Measurements from ENCODE around the gene ENPP3. TPM values are rescaled to one million over a fixed set of nuclear protein-coding genes. Genes with fewer than 3 reads are reported as not detected.

Gene ENPP3
- polyA plus RNA-seq, 3 donors, result not detected

- Mint-ChIP-seq H3K4me1 (peaks cover 20% of the 10 kb centered on the region), H3K4me3 (no peak overlapping the region)
- intact Hi-C loops (cut with micrococcal nuclease), result no loop called here
These were observed 49.9 kb downstream of the ENPP3 start for GRCh38 chr6:131687022-131687421.

DNA sequence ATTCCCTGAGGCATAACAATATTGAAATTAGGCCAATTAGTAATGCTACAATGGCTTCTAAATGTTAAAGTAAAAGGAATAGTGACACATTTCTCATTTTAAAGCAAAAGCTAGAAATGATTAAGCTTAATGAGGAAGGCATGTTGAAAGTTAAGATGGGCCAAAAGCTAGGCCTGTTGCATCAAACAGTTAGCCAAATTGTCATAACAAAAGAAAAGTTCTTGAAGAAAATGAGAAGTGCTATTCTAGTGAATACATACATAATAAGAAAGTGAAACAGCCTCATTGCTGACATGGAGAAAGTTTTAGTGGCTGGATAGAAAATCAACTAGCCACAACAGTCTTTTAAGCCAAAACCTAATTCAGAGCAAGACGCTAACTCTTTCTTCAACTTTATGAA is 51.2 kb downstream of the ENPP3 start:
- peaks cover 22% of the 10 kb centered on the region for H3K4me1 Mint-ChIP-seq
- peaks cover 5 to 12% of the 10 kb centered on the region in 2 donors for H3K4me1 ChIP-seq (ENCODE audit: control insufficient read depth in 1 of 2, insufficient read depth in 2 of 2, low read length in 2 of 2)
- intact Hi-C loops (cut with micrococcal nuclease), result no loop called here

More at GRCh38 chr6:131687022-131687421, 49.9 kb downstream of the ENPP3 start:
- Mint-ChIP-seq H3K9me3 (peaks cover 0 to 2% (median 0%) of the 10 kb centered on the region in 7 donors), H3K36me3 (no peaks in the 10 kb centered on the region), H3K27me3 (ENCODE audit: low read depth in 3 of 3) (peaks cover 0 to 2% (median 2%) of the 10 kb centered on the region in 3 donors), H3K27ac (no peak overlapping the region)
- Histone ChIP-seq H3K4me2 (replicated peaks; ENCODE audit: extremely low read depth, low read length, poor library complexity, severe bottlenecking) (no peak overlapping the region), H3K27me3 (ENCODE audit: control insufficient read depth in 2 of 2, insufficient read depth in 2 of 2, low read length in 2 of 2) (no peaks in the 10 kb centered on the region), H3K9me3 (replicated peaks in 1 of 2; ENCODE audit: control insufficient read depth in 1 of 2, insufficient read depth in 1 of 2, low read length in 2 of 2) (no peaks in the 10 kb centered on the region), H2AFZ (ENCODE audit: insufficient read depth, low read depth, low read length, poor library complexity, severe bottlenecking) (no peak overlapping the region), H3K36me3 (replicated peaks in 1 of 2; ENCODE audit: control insufficient read depth in 1 of 2, insufficient read depth in 2 of 2, low read length in 2 of 2) (no peaks in the 10 kb centered on the region), H3K4me3 (replicated peaks in 1 of 3; ENCODE audit: low read depth in 2 of 3, low read length in 3 of 3) (no peak overlapping the region), H3K27ac (ENCODE audit: low read depth in 1 of 2, low read length in 2 of 2) (no peak overlapping the region), H3K79me2 (ENCODE audit: insufficient read depth, low read length) (no peaks in the 10 kb centered on the region), H3K9ac (ENCODE audit: insufficient read depth, low read length, poor library complexity, severe bottlenecking) (no peak overlapping the region), H4K20me1 (ENCODE audit: insufficient read depth, low read length) (no peaks in the 10 kb centered on the region), H3K4me1 (ENCODE audit: control insufficient read depth in 1 of 2, insufficient read depth in 2 of 2, low read length in 2 of 2) (peaks cover 5 to 12% of the 10 kb centered on the region in 2 donors)
- no CpG with 5 or more reads among the region's 3 CpGs for WGBS (ENCODE audit: insufficient coverage)
- TF ChIP-seq, protein P1, sequence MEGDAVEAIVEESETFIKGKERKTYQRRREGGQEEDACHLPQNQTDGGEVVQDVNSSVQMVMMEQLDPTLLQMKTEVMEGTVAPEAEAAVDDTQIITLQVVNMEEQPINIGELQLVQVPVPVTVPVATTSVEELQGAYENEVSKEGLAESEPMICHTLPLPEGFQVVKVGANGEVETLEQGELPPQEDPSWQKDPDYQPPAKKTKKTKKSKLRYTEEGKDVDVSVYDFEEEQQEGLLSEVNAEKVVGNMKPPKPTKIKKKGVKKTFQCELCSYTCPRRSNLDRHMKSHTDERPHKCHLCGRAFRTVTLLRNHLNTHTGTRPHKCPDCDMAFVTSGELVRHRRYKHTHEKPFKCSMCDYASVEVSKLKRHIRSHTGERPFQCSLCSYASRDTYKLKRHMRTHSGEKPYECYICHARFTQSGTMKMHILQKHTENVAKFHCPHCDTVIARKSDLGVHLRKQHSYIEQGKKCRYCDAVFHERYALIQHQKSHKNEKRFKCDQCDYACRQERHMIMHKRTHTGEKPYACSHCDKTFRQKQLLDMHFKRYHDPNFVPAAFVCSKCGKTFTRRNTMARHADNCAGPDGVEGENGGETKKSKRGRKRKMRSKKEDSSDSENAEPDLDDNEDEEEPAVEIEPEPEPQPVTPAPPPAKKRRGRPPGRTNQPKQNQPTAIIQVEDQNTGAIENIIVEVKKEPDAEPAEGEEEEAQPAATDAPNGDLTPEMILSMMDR (IDR thresholded peaks at IDR 0.05), result no peak
- no peak for DNase-seq

More for the DNA sequence above, 51.2 kb downstream of the ENPP3 start:
- H3K27me3 ChIP-seq (ENCODE audit: control insufficient read depth in 2 of 2, insufficient read depth in 2 of 2, low read length in 2 of 2), result no peaks in the 10 kb centered on the region
- Mint-ChIP-seq H3K27ac (peak overlapping the region in 2 of 7 donors; percentile 23 to 52), H3K36me3 (no peaks in the 10 kb centered on the region), H3K4me3 (no peak overlapping the region), H3K27me3 (ENCODE audit: low read depth in 3 of 3) (peaks cover 0 to 2% (median 2%) of the 10 kb centered on the region in 3 donors), H3K9me3 (peaks cover 0 to 2% (median 0%) of the 10 kb centered on the region in 7 donors)
- no peaks in the 10 kb centered on the region for H3K9me3 ChIP-seq (replicated peaks in 1 of 2; ENCODE audit: control insufficient read depth in 1 of 2, insufficient read depth in 1 of 2, low read length in 2 of 2)
- no peaks in the 10 kb centered on the region for H3K36me3 ChIP-seq (replicated peaks in 1 of 2; ENCODE audit: control insufficient read depth in 1 of 2, insufficient read depth in 2 of 2, low read length in 2 of 2)
- no peak overlapping the region for H3K9ac ChIP-seq (ENCODE audit: insufficient read depth, low read length, poor library complexity, severe bottlenecking)
- no peaks in the 10 kb centered on the region for H4K20me1 ChIP-seq (ENCODE audit: insufficient read depth, low read length)
- TF ChIP-seq, protein P1 (IDR thresholded peaks at IDR 0.05), result no peak
- no peak for DNase-seq
- no peak overlapping the region for H3K4me3 ChIP-seq (replicated peaks in 1 of 3; ENCODE audit: low read depth in 2 of 3, low read length in 3 of 3)
- no peaks in the 10 kb centered on the region for H3K79me2 ChIP-seq (ENCODE audit: insufficient read depth, low read length)
- no peak overlapping the region for H2AFZ ChIP-seq (ENCODE audit: insufficient read depth, low read depth, low read length, poor library complexity, severe bottlenecking)
- no CpG with 5 or more reads among the region's 1 CpG for WGBS (ENCODE audit: insufficient coverage)
- H3K4me2 ChIP-seq (replicated peaks; ENCODE audit: extremely low read depth, low read length, poor library complexity, severe bottlenecking), result no peak overlapping the region
- H3K27ac ChIP-seq (ENCODE audit: low read depth in 1 of 2, low read length in 2 of 2), result no peak overlapping the region

Measured in CD14-positive monocyte (primary cell).